PFSK-1 (cell line): ENCODE results near the gene NUP107.

Source experiments
- FOXP2 ChIP-seq: optimal IDR thresholded peaks from 2 replicates; pipeline ENCODE3; 2011; ENCODE audit warnings: borderline replicate concordance, control low read depth, inconsistent platforms; ENCODE audit not compliant: insufficient read depth; ENCODE audit errors: extremely low read length, extremely low read depth
- POLR2AphosphoS5 ChIP-seq: IDR thresholded peaks from 2 replicates; pipeline ENCODE4 v1.6.1; 2012; ENCODE audit warnings: low read depth, mild to moderate bottlenecking, control low read depth, low read length, moderate library complexity
- SIN3A ChIP-seq: IDR thresholded peaks from 2 replicates; pipeline ENCODE4 v1.6.1; 2012; ENCODE audit warnings: mild to moderate bottlenecking, low read length, moderate library complexity, borderline replicate concordance; ENCODE audit not compliant: insufficient read depth
- TAF1 ChIP-seq: IDR thresholded peaks from 2 replicates; pipeline ENCODE4 v1.6.1; 2012; ENCODE audit warnings: low read length, control low read depth, borderline replicate concordance; ENCODE audit not compliant: insufficient read depth
- TF ChIP-seq, protein P1 (sequence below), 2 experiments: IDR thresholded peaks; 2 replicates each; pipeline versions ENCODE4 v1.6.1 to v1.8.0; 2011 to 2012; ENCODE audit warnings: low read depth in 2 of 2, low read length in 2 of 2, control low read depth in 1 of 2, inconsistent platforms in 1 of 2, mild to moderate bottlenecking in 1 of 2, moderate library complexity in 1 of 2; ENCODE audit not compliant: insufficient read depth in 1 of 2

Gene NUP107

DNA sequence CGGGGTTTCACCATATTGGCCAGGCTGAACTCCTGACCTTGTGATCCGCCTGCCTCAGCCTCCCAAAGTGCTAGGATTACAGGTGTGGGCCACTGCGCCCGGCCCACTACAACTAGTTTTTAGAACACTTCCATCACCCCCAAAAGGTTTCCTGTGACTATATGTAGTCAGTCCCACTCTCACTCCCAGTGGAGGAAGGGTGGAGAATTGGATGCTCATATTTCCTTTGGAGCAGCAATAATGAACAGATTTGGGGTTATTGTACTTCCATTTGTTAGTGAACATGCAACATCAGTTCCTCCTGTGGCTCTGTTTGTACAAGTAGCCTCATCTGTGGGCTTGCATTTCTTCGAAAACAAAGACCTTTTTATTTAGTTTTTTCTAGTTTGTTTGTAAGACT, 40.3 kb upstream of the NUP107 start:
- TF ChIP-seq, protein P1, sequence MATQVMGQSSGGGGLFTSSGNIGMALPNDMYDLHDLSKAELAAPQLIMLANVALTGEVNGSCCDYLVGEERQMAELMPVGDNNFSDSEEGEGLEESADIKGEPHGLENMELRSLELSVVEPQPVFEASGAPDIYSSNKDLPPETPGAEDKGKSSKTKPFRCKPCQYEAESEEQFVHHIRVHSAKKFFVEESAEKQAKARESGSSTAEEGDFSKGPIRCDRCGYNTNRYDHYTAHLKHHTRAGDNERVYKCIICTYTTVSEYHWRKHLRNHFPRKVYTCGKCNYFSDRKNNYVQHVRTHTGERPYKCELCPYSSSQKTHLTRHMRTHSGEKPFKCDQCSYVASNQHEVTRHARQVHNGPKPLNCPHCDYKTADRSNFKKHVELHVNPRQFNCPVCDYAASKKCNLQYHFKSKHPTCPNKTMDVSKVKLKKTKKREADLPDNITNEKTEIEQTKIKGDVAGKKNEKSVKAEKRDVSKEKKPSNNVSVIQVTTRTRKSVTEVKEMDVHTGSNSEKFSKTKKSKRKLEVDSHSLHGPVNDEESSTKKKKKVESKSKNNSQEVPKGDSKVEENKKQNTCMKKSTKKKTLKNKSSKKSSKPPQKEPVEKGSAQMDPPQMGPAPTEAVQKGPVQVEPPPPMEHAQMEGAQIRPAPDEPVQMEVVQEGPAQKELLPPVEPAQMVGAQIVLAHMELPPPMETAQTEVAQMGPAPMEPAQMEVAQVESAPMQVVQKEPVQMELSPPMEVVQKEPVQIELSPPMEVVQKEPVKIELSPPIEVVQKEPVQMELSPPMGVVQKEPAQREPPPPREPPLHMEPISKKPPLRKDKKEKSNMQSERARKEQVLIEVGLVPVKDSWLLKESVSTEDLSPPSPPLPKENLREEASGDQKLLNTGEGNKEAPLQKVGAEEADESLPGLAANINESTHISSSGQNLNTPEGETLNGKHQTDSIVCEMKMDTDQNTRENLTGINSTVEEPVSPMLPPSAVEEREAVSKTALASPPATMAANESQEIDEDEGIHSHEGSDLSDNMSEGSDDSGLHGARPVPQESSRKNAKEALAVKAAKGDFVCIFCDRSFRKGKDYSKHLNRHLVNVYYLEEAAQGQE (IDR thresholded peaks at IDR 0.05; ENCODE audit: insufficient read depth in 1 of 2, low read depth in 2 of 2, low read length in 2 of 2) = no peak
- TF ChIP-seq SIN3A = no peak
- TF ChIP-seq TAF1 = no peak

DNA sequence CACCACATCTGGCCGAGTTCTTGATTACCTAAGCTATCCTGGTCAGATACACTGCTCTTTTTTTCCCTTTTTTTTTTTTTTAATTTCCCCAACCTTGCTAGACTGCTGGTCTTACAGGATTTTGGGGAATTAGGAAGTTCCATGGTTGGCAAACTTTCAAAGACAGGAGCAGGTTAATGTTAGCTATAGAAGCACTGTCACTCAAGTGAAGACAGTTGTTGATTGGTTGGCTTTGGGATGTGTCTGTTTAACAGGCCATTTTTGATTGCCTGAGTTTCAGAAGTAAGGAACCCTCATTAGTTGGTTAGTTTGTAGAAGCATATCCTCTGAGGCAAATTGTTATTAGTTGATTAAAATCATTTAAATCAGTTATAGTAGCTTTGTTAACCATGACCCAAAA, 39.3 kb upstream of the NUP107 start:
- no peak for TF ChIP-seq POLR2AphosphoS5
- TF ChIP-seq, protein P1 (IDR thresholded peaks at IDR 0.05; ENCODE audit: insufficient read depth in 1 of 2, low read depth in 2 of 2, low read length in 2 of 2) = no peak
- no peak for TF ChIP-seq FOXP2
- no peak for TF ChIP-seq SIN3A
- no peak for TF ChIP-seq TAF1

DNA sequence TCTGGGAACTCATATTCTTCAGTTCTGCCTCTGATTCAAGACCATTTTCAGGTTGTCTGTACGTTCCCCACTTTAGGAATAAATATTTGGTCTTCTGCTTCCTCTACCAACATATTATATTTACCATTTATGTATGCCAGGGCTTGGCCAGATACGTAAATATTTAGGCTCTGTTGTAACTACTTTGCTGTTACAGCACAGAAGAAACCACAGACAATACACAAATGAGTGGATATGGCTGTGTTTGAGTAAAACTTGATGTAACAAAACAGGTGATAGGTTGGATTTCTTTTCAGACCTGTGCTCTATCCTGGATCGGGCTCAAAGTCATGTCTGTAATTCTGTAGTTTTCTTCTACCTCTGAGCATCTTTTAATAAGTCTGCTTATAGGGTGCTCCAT, 38.6 kb upstream of the NUP107 start:
- TF ChIP-seq, protein P1 (IDR thresholded peaks at IDR 0.05; ENCODE audit: insufficient read depth in 1 of 2, low read depth in 2 of 2, low read length in 2 of 2) = no peak
- TF ChIP-seq FOXP2 (no peak), TAF1 (no peak), POLR2AphosphoS5 (no peak), SIN3A (no peak)

DNA sequence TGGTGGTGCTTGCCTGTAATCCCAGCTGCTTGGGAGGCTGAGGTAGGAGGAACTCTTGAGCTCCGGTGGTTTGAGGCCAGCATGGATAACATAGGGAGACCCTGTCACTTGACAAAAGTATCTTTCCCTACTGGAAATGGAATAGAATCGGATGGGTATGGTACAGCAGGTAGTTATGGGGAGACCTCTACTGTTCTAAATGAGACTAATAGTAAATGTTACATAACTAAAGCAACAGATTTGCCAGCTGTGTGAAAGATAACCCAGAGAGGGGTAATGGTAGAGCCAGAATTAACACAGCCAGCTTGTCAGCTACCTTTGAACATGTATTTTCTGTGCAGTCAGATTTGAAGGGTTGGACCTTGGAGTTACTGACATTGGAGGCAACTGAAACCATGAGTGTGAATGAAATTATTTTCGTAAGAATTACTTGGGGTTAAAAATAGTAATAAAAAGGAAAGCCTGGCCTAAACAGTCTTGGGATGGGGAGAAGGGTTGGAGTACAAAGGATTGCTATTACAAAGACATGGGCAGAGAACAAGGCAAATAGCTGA, 21.7 kb upstream of the NUP107 start:
- TF ChIP-seq FOXP2 = no peak

DNA sequence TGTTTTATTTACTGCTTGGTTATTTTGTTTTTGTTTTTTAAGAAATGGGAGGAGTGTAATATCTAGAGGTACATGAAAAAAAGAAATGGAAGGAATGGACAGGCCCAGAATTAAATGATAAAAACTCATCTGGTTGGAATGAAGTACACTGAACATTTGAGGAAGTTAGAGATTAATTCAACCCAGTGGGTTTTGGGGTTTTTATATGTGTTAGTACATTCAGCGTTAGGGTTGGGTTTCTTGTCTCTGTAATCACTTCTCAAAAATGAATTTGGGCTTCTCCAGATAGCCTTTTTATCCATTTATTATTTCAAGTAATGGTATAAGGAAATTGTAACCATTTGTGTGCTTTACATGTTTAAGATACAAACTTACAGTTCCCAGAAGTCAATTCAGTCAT, 19.5 kb upstream of the NUP107 start:
- no peak for TF ChIP-seq POLR2AphosphoS5
- TF ChIP-seq SIN3A = no peak
- no peak for TF ChIP-seq TAF1
- TF ChIP-seq, protein P1 (IDR thresholded peaks at IDR 0.05; ENCODE audit: insufficient read depth in 1 of 2, low read depth in 2 of 2, low read length in 2 of 2) = no peak
- TF ChIP-seq FOXP2 = no peak
